Vagina (tissue), 2 donors: Measurements from ENCODE around the gene GOLGA3. TPM values are rescaled to one million over a fixed set of nuclear protein-coding genes. Genes with fewer than 3 reads are reported as not detected.
A peak's percentile ranks its signal among the peaks of the same experiment; 100 is the strongest.
"Not testable (repeated sequence)": the region's sequence is repeated elsewhere in the genome, so short reads cannot be mapped to it uniquely, and the experiment has no call there.

Experiments
- DNase-seq, 2 donors: peaks; one replicate each; pipeline ENCODE4 v3.0.0-alpha.2; 2017; ENCODE audit errors: extremely low spot score in 2 of 2
- H3K27ac ChIP-seq: fragments of 200-600 bp; sonication (generic); one replicate; pipeline ENCODE4 v1.5.1; 2019
- H3K27me3 ChIP-seq: fragments of 200-600 bp; sonication (generic); one replicate; pipeline ENCODE4 v1.5.1; 2019
- H3K36me3 ChIP-seq, 2 donors: fragments of 200-600 bp; sonication (generic); one replicate each; pipeline ENCODE4 v1.5.1; 2017 to 2019
- H3K4me1 ChIP-seq: fragments of 200-600 bp; sonication (generic); one replicate; pipeline ENCODE4 v1.5.1; 2019
- H3K4me3 ChIP-seq, 2 donors: fragments of 200-600 bp; sonication (generic); 1 replicate in 1 of 2; 2 replicates in 1 of 2; pipeline ENCODE4 v1.5.1; 2016 to 2019
- H3K9me3 ChIP-seq: fragments of 200-600 bp; sonication (generic); one replicate; pipeline ENCODE4 v1.5.1; 2019
- CTCF ChIP-seq, 3 experiments: fragments of 450-650 bp in 2 of 3; fragments of 200-600 bp in 1 of 3; sonication (generic) in 1 of 3; IDR thresholded peaks; one replicate each; pipeline ENCODE4 v1.5.1; 2017 to 2019; ENCODE audit warnings: antibody characterized with exemption in 3 of 3, mild to moderate bottlenecking in 2 of 3, moderate library complexity in 2 of 3
- POLR2A ChIP-seq, 2 donors: fragments of 450-650 bp; IDR thresholded peaks; one replicate each; pipeline ENCODE4 v1.6.1; 2017; ENCODE audit warnings: antibody characterized with exemption in 2 of 2, mild to moderate bottlenecking in 2 of 2, moderate library complexity in 2 of 2
- POLR2AphosphoS5 ChIP-seq, 2 donors: sonication (generic); formaldehyde crosslinking; IDR thresholded peaks; one replicate each; pipeline ENCODE4 v1.9.0; 2017; ENCODE audit warnings: antibody characterized with exemption in 2 of 2, mild to moderate bottlenecking in 2 of 2, low read depth in 1 of 2; ENCODE audit not compliant: insufficient read depth in 1 of 2
- intact Hi-C: fragments of 100-400 bp; cut with DNase I; formaldehyde crosslinking; loops from one replicate; pipeline ENCODE4 v1.15.1; 2023
- total RNA-seq: library from RNA; depleted of rRNA; stranded (reverse); fragments of >200 nt; gene quantifications from one replicate; pipeline ENCODE4 v1.2.3, GENCODE V29; 2016

GOLGA3 gene
- total RNA-seq, 1 donor from 2014 or later: 49.8 TPM

GRCh38 chr12:132861558-132861957 is 32.9 kb upstream of the GOLGA3 start:
- Histone ChIP-seq H3K9me3 (no peaks in the 10 kb centered on the region), H3K4me3 (no peak overlapping the region), H3K27ac (no peak overlapping the region), H3K27me3 (no peaks in the 10 kb centered on the region), H3K4me1 (no peaks in the 10 kb centered on the region), H3K36me3 (peaks cover 0 to 64% of the 10 kb centered on the region in 2 donors)
- no peak for DNase-seq
- no peak for TF ChIP-seq POLR2AphosphoS5 (IDR thresholded peaks at IDR 0.05; ENCODE audit: insufficient read depth in 1 of 2, low read depth in 1 of 2)
- no peak for TF ChIP-seq POLR2A (IDR thresholded peaks at IDR 0.05)
- intact Hi-C loops: no loop called here

- H3K36me3 ChIP-seq: peaks cover 0 to 82% of the 10 kb centered on the region in 2 donors
- H3K9me3 ChIP-seq: no peaks in the 10 kb centered on the region
- intact Hi-C loops: no loop called here
- TF ChIP-seq CTCF (IDR thresholded peaks at IDR 0.05) (no peak), POLR2AphosphoS5 (IDR thresholded peaks at IDR 0.05; ENCODE audit: insufficient read depth in 1 of 2, low read depth in 1 of 2) (peak in 1 of 2 donors; percentile 55)
- no peak overlapping the region for H3K4me3 ChIP-seq
- no peak for DNase-seq
- no peak overlapping the region for H3K27ac ChIP-seq
- no peaks in the 10 kb centered on the region for H3K4me1 ChIP-seq
- no peaks in the 10 kb centered on the region for H3K27me3 ChIP-seq
These were observed 30.1 kb upstream of the GOLGA3 start for GRCh38 chr12:132858718-132859266.

- DNase-seq, H3K27ac ChIP-seq, H3K9me3 ChIP-seq, H3K27me3 ChIP-seq, intact Hi-C loops, H3K4me3 ChIP-seq, H3K4me1 ChIP-seq: not testable (repeated sequence)
- peaks cover 0 to 91% of the 10 kb centered on the region in 2 donors for H3K36me3 ChIP-seq
These were observed 28.4 kb upstream of the GOLGA3 start for GRCh38 chr12:132857019-132857418.

- Histone ChIP-seq H3K36me3 (peaks cover 0 to 93% of the 10 kb centered on the region in 2 donors), H3K27ac (no peak overlapping the region), H3K27me3 (no peaks in the 10 kb centered on the region), H3K9me3 (no peaks in the 10 kb centered on the region), H3K4me3 (no peak overlapping the region), H3K4me1 (no peaks in the 10 kb centered on the region)
- TF ChIP-seq POLR2A (IDR thresholded peaks at IDR 0.05) (no peak), POLR2AphosphoS5 (IDR thresholded peaks at IDR 0.05; ENCODE audit: insufficient read depth in 1 of 2, low read depth in 1 of 2) (no peak)
- DNase-seq: no peak
- intact Hi-C loops: no loop called here
These were observed 27.9 kb upstream of the GOLGA3 start for GRCh38 chr12:132856581-132856980.

- H3K9me3 ChIP-seq, H3K4me3 ChIP-seq, H3K27ac ChIP-seq, H3K4me1 ChIP-seq, H3K27me3 ChIP-seq, DNase-seq, intact Hi-C loops: not testable (repeated sequence)
- peaks cover 0 to 92% of the 10 kb centered on the region in 2 donors for H3K36me3 ChIP-seq
These were observed 26.5 kb upstream of the GOLGA3 start for GRCh38 chr12:132855211-132855610.

- no peak overlapping the region for H3K27ac ChIP-seq
- no peak for DNase-seq
- no peaks in the 10 kb centered on the region for H3K4me1 ChIP-seq
- no peak overlapping the region for H3K4me3 ChIP-seq
- H3K36me3 ChIP-seq: peaks cover 0 to 85% of the 10 kb centered on the region in 2 donors
- TF ChIP-seq POLR2A (IDR thresholded peaks at IDR 0.05) (no peak), POLR2AphosphoS5 (IDR thresholded peaks at IDR 0.05; ENCODE audit: insufficient read depth in 1 of 2, low read depth in 1 of 2) (no peak), CTCF (IDR thresholded peaks at IDR 0.05) (no peak)
- H3K27me3 ChIP-seq: no peaks in the 10 kb centered on the region
- intact Hi-C loops: no loop called here
- H3K9me3 ChIP-seq: no peaks in the 10 kb centered on the region
These were observed 24.8 kb upstream of the GOLGA3 start for GRCh38 chr12:132853285-132854092.

- no peak for TF ChIP-seq CTCF (IDR thresholded peaks at IDR 0.05)
- TF ChIP-seq POLR2AphosphoS5 (IDR thresholded peaks at IDR 0.05; ENCODE audit: insufficient read depth in 1 of 2, low read depth in 1 of 2): no peak
- no peak for TF ChIP-seq POLR2A (IDR thresholded peaks at IDR 0.05)
- peaks cover 0 to 87% of the 10 kb centered on the region in 2 donors for H3K36me3 ChIP-seq
- no peaks in the 10 kb centered on the region for H3K27me3 ChIP-seq
- no peak for DNase-seq
- H3K27ac ChIP-seq: no peak overlapping the region
- no peaks in the 10 kb centered on the region for H3K4me1 ChIP-seq
- intact Hi-C loops: no loop called here
- no peak overlapping the region for H3K4me3 ChIP-seq
- no peaks in the 10 kb centered on the region for H3K9me3 ChIP-seq
These were observed 23.8 kb upstream of the GOLGA3 start for GRCh38 chr12:132852496-132852895.
